Esophagus mucosa (tissue), 1 donor: ENCODE measurements around the gene UIMC1. TPM values are rescaled to one million over a fixed set of nuclear protein-coding genes. Genes with fewer than 3 reads are reported as not detected.

ENCODE experiments used
- ATAC-seq: fragments of 200-7000 bp; cut with Tn5 transposase; one replicate; pipeline ENCODE4 v1.9.1; 2020
- total RNA-seq: library from RNA; stranded (reverse); gene quantifications from one replicate; pipeline ENCODE4 v1.2.4, GENCODE V29; 2023
- donor health status: DM: yes; HTN: yes; CAD: no.

Gene UIMC1
- total RNA-seq, 1 donor from 2014 or later = 14.9 TPM

- ATAC-seq = no peak
These were observed 105.1 kb downstream of the UIMC1 start for GRCh38 chr5:176901260-176902101.

- ATAC-seq = no peak
These were observed 105.8 kb downstream of the UIMC1 start for GRCh38 chr5:176900780-176901204.

- no peak for ATAC-seq
These were observed 106.4 kb downstream of the UIMC1 start for GRCh38 chr5:176899946-176900779.

- ATAC-seq = peak; percentile 17
These were observed 107.2 kb downstream of the UIMC1 start, which contains the start of gene HK3 for GRCh38 chr5:176899296-176899891. Gene HK3, minus strand, starts transcription at chr5:176899346. Its CDS starts 3,187 bp downstream, at chr5:176896159.

- no peak for ATAC-seq
These were observed 109.3 kb downstream of the UIMC1 start for GRCh38 chr5:176897263-176897662.

- no peak for ATAC-seq
These were observed 110.7 kb downstream of the UIMC1 start for GRCh38 chr5:176895831-176896230.

GRCh38 chr5:176894298-176894697 is 112.3 kb downstream of the UIMC1 start:
- no peak for ATAC-seq

- ATAC-seq = no peak
These were observed 113.9 kb downstream of the UIMC1 start for GRCh38 chr5:176892663-176893062.

- ATAC-seq = no peak
These were observed 115.1 kb downstream of the UIMC1 start for GRCh38 chr5:176891331-176891958.

- no peak for ATAC-seq
These were observed 115.9 kb downstream of the UIMC1 start for GRCh38 chr5:176890455-176891330.

- no peak for ATAC-seq
These were observed 117.0 kb downstream of the UIMC1 start for GRCh38 chr5:176889321-176890280.

GRCh38 chr5:176888865-176889165 is 117.8 kb downstream of the UIMC1 start:
- ATAC-seq = no peak

- no peak for ATAC-seq
These were observed 118.3 kb downstream of the UIMC1 start for GRCh38 chr5:176888016-176888864.

- no peak for ATAC-seq
These were observed 119.2 kb downstream of the UIMC1 start for GRCh38 chr5:176887252-176887849.

- no peak for ATAC-seq
These were observed 120.0 kb downstream of the UIMC1 start for GRCh38 chr5:176886336-176887251.

- no peak for ATAC-seq
These were observed 122.0 kb downstream of the UIMC1 start for GRCh38 chr5:176884571-176884890.

GRCh38 chr5:176883700-176884570 is 122.6 kb downstream of the UIMC1 start:
- no peak for ATAC-seq
